Activated T-cell treated with anti-CD3 and anti-CD28 coated beads, Interleukin-2, amount 50 U/mL, for 4 hours (primary cell): ENCODE measurements around the gene RAB22A. TPM values are rescaled to one million over a fixed set of nuclear protein-coding genes. Genes with fewer than 3 reads are reported as not detected.
"Not testable (repeated sequence)": the region's sequence is repeated elsewhere in the genome, so short reads cannot be mapped to it uniquely, and the experiment has no call there.

Experiments
- ATAC-seq, 2 donors: fragments of 200-7000 bp; cut with Tn5 transposase; one replicate each; pipeline ENCODE4 v1.10.0; 2021
- DNase-seq: peaks from one replicate; pipeline ENCODE4 v3.0.0-alpha.2; 2020
- H3K27me3 Mint-ChIP-seq: one replicate; pipeline ENCODE4 v1.8.0; 2021; ENCODE audit warnings: low read depth, mixed read lengths
- H3K36me3 Mint-ChIP-seq: one replicate; pipeline ENCODE4 v1.8.0; 2022; ENCODE audit warnings: mixed read lengths; ENCODE audit not compliant: insufficient read depth
- H3K4me1 Mint-ChIP-seq: one replicate; pipeline ENCODE4 v1.8.0; 2021; ENCODE audit warnings: low read depth, mixed read lengths
- H3K4me3 Mint-ChIP-seq: one replicate; pipeline ENCODE4 v1.8.0; 2021; ENCODE audit warnings: mild to moderate bottlenecking, moderate library complexity, mixed read lengths
- H3K9me3 Mint-ChIP-seq: one replicate; pipeline ENCODE4 v1.8.0; 2021; ENCODE audit warnings: mixed read lengths
- total RNA-seq, 3 donors: library from RNA; stranded (reverse); gene quantifications; one replicate each; pipeline ENCODE4 v1.2.1, GENCODE V29; 2021

Gene RAB22A
- total RNA-seq, 3 donors from 2014 or later: 15.9 to 17.9 (median 17.3) TPM

DNA sequence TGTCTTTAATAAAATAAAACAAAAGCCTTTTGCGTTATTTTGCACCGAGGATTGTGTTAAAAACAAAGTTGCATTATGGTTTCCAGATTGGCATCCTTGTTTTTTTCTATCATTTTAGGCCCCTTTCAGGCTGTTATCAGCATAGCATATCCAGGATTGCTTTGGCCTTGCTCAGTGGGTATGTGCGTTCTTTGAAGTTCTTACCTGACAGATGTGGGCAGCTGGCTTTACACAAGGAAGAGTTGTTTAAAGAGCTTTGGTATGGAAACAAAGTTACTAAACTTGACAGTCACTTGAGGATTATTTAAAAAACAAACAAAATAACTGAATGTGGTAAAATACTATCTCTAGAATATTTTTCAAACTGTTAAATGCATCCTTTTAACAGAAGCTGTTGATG, 86.1 kb downstream of the RAB22A start:
- no peak overlapping the region for H3K4me3 Mint-ChIP-seq

GRCh38 chr20:58397429-58397828, 87.9 kb downstream of the RAB22A start:
- peaks cover 76% of the 10 kb centered on the region for H3K4me1 Mint-ChIP-seq

More for the DNA sequence above, 86.1 kb downstream of the RAB22A start:
- peaks cover 28% of the 10 kb centered on the region for H3K36me3 Mint-ChIP-seq
- H3K4me1 Mint-ChIP-seq: peaks cover 89% of the 10 kb centered on the region
- ATAC-seq (no peak), DNase-seq (no peak)
- no peaks in the 10 kb centered on the region for H3K27me3 Mint-ChIP-seq
- H3K9me3 Mint-ChIP-seq: no peaks in the 10 kb centered on the region

DNA sequence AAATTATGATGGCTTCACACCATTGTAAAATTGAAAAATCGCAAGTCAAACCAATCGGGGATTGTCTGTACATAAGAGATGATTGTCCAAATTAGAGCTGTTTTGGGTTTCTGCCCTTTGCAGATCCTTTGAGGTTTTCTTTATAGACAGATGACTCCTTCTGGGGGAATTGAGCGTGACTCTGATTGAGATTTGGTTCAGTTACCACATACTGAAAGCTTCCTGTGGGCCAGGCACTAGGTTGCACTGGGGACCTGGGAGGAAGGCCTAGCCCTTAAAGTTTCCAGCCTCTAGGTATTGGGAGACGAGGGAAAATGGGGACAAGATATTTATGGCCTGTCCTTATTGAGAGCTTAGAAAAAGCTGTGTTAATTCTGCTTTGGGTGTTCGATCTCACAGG, 88.7 kb downstream of the RAB22A start:
- ATAC-seq (no peak), DNase-seq (no peak)
- H3K36me3 Mint-ChIP-seq: peaks cover 13% of the 10 kb centered on the region
- H3K4me1 Mint-ChIP-seq: peaks cover 67% of the 10 kb centered on the region
- no peak overlapping the region for H3K4me3 Mint-ChIP-seq
- no peaks in the 10 kb centered on the region for H3K9me3 Mint-ChIP-seq
- no peaks in the 10 kb centered on the region for H3K27me3 Mint-ChIP-seq

More at GRCh38 chr20:58397429-58397828, 87.9 kb downstream of the RAB22A start:
- no peak for DNase-seq
- Mint-ChIP-seq H3K27me3 (no peaks in the 10 kb centered on the region), H3K4me3 (no peak overlapping the region), H3K9me3 (no peaks in the 10 kb centered on the region), H3K36me3 (peaks cover 14% of the 10 kb centered on the region)
- no peak for ATAC-seq

DNA sequence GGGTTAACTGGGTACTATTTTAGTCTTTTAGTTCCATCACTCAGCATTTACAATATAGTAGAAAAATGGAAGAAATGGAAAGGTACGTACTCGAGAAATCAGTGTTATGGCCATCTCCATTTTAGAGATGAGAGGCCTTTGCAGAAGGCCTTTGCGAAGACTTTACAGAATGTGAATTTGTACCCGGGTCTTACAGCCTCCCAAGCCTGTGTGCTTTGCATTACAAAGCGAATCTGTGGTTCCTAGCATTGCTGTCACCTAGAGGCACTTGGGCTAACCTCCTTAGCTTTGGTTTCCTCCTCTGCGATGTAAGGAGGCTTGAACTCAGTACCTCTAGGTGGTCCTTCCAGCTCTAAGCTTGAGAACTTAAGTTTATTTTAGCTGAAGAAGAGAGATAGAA, 90.4 kb downstream of the RAB22A start:
- ATAC-seq (no peak), DNase-seq (no peak)
- Mint-ChIP-seq H3K4me3 (no peak overlapping the region), H3K36me3 (peaks cover 11% of the 10 kb centered on the region), H3K4me1 (peaks cover 53% of the 10 kb centered on the region), H3K9me3 (no peaks in the 10 kb centered on the region), H3K27me3 (no peaks in the 10 kb centered on the region)

DNA sequence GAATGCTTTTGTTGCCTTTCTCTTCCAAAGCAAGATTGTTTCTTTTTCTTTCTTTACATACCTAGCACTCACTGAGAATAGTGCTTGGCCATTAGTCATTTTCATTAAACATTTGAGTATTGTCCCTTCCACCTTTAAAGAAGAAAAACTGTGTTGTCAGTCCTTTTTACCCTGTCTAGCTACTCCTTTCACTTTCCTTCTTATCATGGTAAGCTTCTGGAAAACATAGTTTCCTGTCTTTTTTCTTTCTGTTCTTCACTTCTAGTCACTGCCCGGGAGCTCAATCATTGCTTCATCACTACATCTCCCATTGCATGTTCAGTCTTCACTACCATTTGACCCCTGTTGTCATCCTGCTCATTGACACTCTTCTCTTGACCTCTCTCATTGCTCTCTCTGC, 91.6 kb downstream of the RAB22A start:
- H3K36me3 Mint-ChIP-seq: peaks cover 10% of the 10 kb centered on the region
- DNase-seq (no peak), ATAC-seq (peak; percentile 33 to 38)
- H3K9me3 Mint-ChIP-seq: no peaks in the 10 kb centered on the region
- no peaks in the 10 kb centered on the region for H3K27me3 Mint-ChIP-seq
- peaks cover 42% of the 10 kb centered on the region for H3K4me1 Mint-ChIP-seq
- H3K4me3 Mint-ChIP-seq: no peak overlapping the region

DNA sequence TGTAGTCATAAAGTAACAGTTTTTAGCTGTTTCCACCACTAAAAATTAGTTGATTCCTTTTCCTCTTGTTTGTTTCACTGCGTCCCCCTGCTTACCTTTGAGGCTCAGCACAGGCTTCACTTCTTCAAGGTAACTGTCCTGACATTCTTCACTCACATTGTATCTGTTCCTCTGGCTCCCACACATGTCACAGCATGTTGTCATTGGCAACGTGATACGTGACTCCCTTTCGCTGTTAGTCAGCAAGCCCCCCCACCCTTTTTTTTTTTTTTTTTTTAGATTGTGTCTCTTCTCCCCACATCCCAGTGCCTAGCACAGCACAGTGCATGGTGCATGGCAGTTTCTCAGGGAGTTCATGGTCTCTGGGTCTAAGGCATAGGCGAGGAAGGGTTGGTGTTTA, 92.8 kb downstream of the RAB22A start:
- Mint-ChIP-seq H3K4me3 (no peak overlapping the region), H3K9me3 (no peaks in the 10 kb centered on the region), H3K36me3 (peaks cover 6% of the 10 kb centered on the region), H3K27me3 (no peaks in the 10 kb centered on the region), H3K4me1 (peaks cover 33% of the 10 kb centered on the region)
- peak; percentile 39 to 46 for ATAC-seq
- no peak for DNase-seq

GRCh38 chr20:58402827-58403226, 93.3 kb downstream of the RAB22A start:
- Mint-ChIP-seq H3K4me3 (no peak overlapping the region), H3K4me1 (peaks cover 33% of the 10 kb centered on the region), H3K27me3 (no peaks in the 10 kb centered on the region), H3K36me3 (peaks cover 5% of the 10 kb centered on the region), H3K9me3 (no peaks in the 10 kb centered on the region)
- ATAC-seq: peak in 1 of 2 donors; percentile 32
- no peak for DNase-seq

DNA sequence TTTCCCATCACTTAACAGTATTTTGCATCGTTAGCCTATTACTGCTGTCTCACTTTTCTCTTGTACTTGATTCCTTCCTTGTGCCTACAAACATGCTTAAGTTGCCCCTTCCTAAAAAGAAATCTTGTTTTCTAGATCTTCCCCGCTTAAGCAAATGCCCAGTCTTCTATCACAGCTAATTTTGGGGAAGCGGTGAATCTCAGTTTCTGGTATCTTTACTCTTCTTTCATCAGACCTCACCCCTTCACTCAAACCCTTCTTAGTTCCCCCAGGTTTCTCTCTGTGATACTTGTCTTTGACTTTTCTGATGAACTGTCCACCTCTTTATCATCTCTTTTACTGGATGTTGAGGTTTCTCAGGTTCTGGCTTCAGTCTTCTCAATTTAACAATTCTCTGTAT, 93.8 kb downstream of the RAB22A start:
- ATAC-seq (no peak), DNase-seq (no peak)
- Mint-ChIP-seq H3K4me3 (no peak overlapping the region), H3K27me3 (no peaks in the 10 kb centered on the region), H3K4me1 (peaks cover 33% of the 10 kb centered on the region), H3K36me3 (peaks cover 2% of the 10 kb centered on the region), H3K9me3 (no peaks in the 10 kb centered on the region)

DNA sequence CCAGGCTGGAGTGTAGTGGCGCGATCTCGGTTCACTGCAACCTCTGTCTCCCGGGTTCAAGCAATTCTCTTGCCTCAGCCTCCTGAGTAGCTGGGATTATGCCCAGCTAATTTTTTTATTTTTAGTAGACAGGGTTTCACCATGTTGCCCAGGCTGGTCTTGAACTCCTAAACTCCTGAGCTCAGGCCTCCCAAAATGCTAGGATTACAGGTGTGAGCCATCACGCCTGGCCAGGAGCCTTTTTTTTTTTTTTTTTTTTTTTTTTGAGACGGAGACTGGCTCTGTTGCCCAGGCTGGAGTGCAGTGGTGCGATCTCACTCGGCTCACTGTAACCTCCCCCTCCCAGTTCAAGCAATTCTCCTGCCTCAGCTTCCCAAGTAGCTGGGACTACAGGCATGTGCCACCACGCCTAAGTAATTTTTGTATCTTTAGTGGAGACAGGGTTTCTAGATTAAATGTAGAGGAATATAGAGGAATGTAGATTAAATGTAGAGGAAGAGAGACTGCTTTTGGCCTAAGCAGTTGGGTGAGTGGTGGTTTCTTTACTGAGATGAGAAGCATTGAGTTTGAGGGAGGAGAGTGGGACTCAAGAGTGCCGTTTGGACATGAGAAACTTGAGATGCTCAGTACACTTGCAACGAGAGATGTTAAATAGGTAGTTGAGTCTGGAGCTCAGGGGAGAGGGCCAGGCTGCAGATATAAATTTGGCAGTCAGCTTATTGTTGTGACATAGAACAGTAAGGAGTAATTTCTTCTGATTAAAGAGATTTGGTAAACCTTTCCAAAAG, 96.2 kb downstream of the RAB22A start:
- Mint-ChIP-seq H3K4me1 (peaks cover 30% of the 10 kb centered on the region), H3K36me3 (no peaks in the 10 kb centered on the region), H3K4me3 (no peak overlapping the region), H3K27me3 (no peaks in the 10 kb centered on the region), H3K9me3 (no peaks in the 10 kb centered on the region)
- ATAC-seq (no peak), DNase-seq (no peak)

DNA sequence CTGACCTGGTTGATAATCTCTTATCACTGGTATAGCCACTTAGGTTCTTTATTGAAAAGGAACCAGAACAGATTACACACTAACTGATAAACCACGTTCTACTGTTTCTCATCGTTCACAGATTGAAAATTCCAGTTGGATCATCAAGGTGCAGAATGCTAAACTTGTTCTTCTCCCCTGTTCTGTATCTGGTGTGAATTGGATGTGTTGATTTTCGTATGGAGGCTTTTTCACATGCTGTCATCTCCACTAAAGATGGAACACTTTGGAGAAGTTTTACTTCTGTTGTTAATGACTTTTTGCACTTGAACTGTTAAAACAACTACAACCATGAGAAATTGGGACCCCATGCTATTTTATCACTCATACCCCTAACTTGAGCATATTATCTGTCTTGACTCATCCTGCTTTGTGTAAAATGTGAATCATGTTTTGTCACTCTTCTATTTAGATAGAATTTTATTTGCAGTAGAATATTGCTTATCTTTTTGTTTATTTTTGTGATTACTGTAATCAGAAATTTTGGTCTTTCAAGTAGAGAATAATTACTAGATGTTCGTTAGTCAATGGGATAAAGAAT, 97.0 kb downstream of the RAB22A start:
- peaks cover 31% of the 10 kb centered on the region for H3K4me1 Mint-ChIP-seq
- no peak overlapping the region for H3K4me3 Mint-ChIP-seq
- ATAC-seq (peak; percentile 26 to 42), DNase-seq (no peak)
- no peaks in the 10 kb centered on the region for H3K9me3 Mint-ChIP-seq
- no peaks in the 10 kb centered on the region for H3K27me3 Mint-ChIP-seq
- no peaks in the 10 kb centered on the region for H3K36me3 Mint-ChIP-seq

GRCh38 chr20:58407201-58407873, 97.8 kb downstream of the RAB22A start:
- peaks cover 1% of the 10 kb centered on the region for H3K36me3 Mint-ChIP-seq
- DNase-seq (no peak), ATAC-seq (no peak)
- no peaks in the 10 kb centered on the region for H3K9me3 Mint-ChIP-seq
- no peak overlapping the region for H3K4me3 Mint-ChIP-seq
- no peaks in the 10 kb centered on the region for H3K27me3 Mint-ChIP-seq
- peaks cover 34% of the 10 kb centered on the region for H3K4me1 Mint-ChIP-seq

DNA sequence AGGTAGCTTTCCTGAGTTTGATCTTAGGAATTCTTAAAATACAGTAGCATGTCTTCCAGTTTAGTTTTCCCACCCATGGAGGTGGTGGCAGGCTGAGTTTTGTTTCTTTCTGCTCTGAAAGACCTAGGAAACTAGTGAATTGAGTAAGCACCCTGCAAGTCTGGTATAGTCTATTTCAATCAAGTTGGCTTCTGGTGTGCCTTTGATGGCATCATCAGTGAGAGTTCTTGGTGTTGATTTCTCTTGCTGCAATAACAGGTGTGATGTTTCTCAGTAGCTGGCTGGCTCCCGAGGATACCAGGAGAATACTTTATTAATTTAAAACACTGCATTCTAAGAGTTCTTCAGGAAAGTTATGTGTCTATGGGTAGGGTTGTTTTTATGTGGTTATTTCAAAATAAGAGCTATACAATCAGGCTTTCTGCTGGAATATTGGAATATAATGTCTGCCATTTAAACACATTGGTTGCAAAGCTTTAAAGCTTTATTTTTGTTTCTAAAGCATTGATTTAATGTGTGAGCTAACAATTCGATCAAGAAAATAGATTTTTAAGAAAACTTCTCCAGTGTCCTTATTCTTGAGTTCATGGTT, 98.5 kb downstream of the RAB22A start:
- Mint-ChIP-seq H3K27me3 (no peaks in the 10 kb centered on the region), H3K36me3 (peaks cover 1% of the 10 kb centered on the region), H3K9me3 (no peaks in the 10 kb centered on the region), H3K4me1 (peaks cover 34% of the 10 kb centered on the region), H3K4me3 (peak overlapping the region; percentile 62)
- no peak for DNase-seq
- ATAC-seq: peak; percentile 86 to 87

- peaks cover 34% of the 10 kb centered on the region for H3K4me1 Mint-ChIP-seq
- H3K4me3 Mint-ChIP-seq: peak overlapping the region; percentile 62
- no peaks in the 10 kb centered on the region for H3K9me3 Mint-ChIP-seq
- ATAC-seq: no peak
- H3K27me3 Mint-ChIP-seq: no peaks in the 10 kb centered on the region
- peaks cover 1% of the 10 kb centered on the region for H3K36me3 Mint-ChIP-seq
- no peak for DNase-seq
Observed at GRCh38 chr20:58408603-58409246, 99.2 kb downstream of the RAB22A start.

- peaks cover 44% of the 10 kb centered on the region for H3K4me1 Mint-ChIP-seq
Observed at GRCh38 chr20:58414216-58414615, 104.7 kb downstream of the RAB22A start.

More at GRCh38 chr20:58414216-58414615, 104.7 kb downstream of the RAB22A start:
- ATAC-seq, H3K9me3 Mint-ChIP-seq, H3K4me3 Mint-ChIP-seq, H3K27me3 Mint-ChIP-seq, DNase-seq: not testable (repeated sequence)
- H3K36me3 Mint-ChIP-seq: peaks cover 16% of the 10 kb centered on the region
